ENCODE measurements around the gene NTF4.
"Not testable (repeated sequence)": the region's sequence is repeated elsewhere in the genome, so short reads cannot be mapped to it uniquely, and the experiment has no call there.

Gene NTF4

GRCh38 chr19:49086296-49086695, 21.7 kb upstream of the NTF4 start:
- no peak for DNase-seq

- no peak for DNase-seq
Observed at GRCh38 chr19:49085868-49086232, 21.2 kb upstream of the NTF4 start.

- DNase-seq = peak; percentile 98
Observed at GRCh38 chr19:49085020-49085867, 20.6 kb upstream of the NTF4 start, which contains the start of gene SNRNP70. SNRNP70 (plus strand) TSS chr19:49085451; CDS start chr19:49086415, 964 bp downstream.

GRCh38 chr19:49084206-49085019, 19.8 kb upstream of the NTF4 start:
- DNase-seq = no peak

GRCh38 chr19:49081273-49081672, 16.7 kb upstream of the NTF4 start:
- DNase-seq = no peak

GRCh38 chr19:49080392-49080791, 15.8 kb upstream of the NTF4 start:
- DNase-seq = no peak

- not testable (repeated sequence) for DNase-seq
Observed at GRCh38 chr19:49074869-49075268, 10.3 kb upstream of the NTF4 start.

GRCh38 chr19:49073514-49074378, 9.1 kb upstream of the NTF4 start:
- no peak for DNase-seq

- no peak for DNase-seq
Observed at GRCh38 chr19:49071860-49072547, 7.4 kb upstream of the NTF4 start.

GRCh38 chr19:49070416-49070815, 5.8 kb upstream of the NTF4 start:
- DNase-seq = no peak

GRCh38 chr19:49069026-49069425, 4.4 kb upstream of the NTF4 start:
- no peak for DNase-seq

- DNase-seq = no peak
Observed at GRCh38 chr19:49067554-49067953, 2.9 kb upstream of the NTF4 start.

GRCh38 chr19:49065905-49066512, 1.4 kb upstream of the NTF4 start:
- no peak for DNase-seq

GRCh38 chr19:49064029-49064629, 489 bp downstream of the NTF4 start:
- no peak for DNase-seq

- DNase-seq = no peak
Observed at GRCh38 chr19:49061445-49061844, 3.2 kb downstream of the NTF4 start.

- DNase-seq = no peak
Observed at GRCh38 chr19:49061000-49061399, 3.6 kb downstream of the NTF4 start.

- no peak for DNase-seq
Observed at GRCh38 chr19:49059053-49059452, 5.6 kb downstream of the NTF4 start.

GRCh38 chr19:49058562-49058961, 6.1 kb downstream of the NTF4 start:
- DNase-seq = no peak

- DNase-seq = peak; percentile 27
Observed at GRCh38 chr19:49057636-49058234, 6.9 kb downstream of the NTF4 start, which contains the start of gene CGB7. CGB7 (minus strand) TSS chr19:49057749; CDS start chr19:49055375, 2,374 bp downstream.

- DNase-seq = not testable (repeated sequence)
Observed at GRCh38 chr19:49056902-49057596, 7.6 kb downstream of the NTF4 start.

All from effector CD8-positive, alpha-beta T cell (primary cell).